ENCODE results near the gene SLC31A1.

DNA sequence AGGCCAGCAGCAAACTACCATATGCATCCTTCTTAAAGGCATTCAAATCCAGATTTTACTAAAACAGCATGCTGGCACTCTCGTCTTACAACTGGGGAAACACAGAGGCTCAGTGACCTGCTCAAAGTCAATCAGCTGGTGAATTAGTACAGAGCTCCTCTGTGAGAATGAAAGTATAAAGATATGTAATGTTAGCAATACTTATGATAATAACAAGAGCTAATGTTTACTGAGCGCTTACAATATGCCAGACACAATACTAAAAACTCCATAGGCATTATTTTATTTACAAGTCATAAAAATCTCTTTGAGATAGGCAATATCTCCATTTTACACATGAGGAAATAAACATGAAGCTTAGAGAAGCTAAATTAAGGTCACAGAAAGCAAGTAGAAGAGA is 28.9 kb upstream of the SLC31A1 start:
- no peak for TF ChIP-seq POLR2A (IDR thresholded peaks at IDR 0.05)
- TF ChIP-seq, protein P1, sequence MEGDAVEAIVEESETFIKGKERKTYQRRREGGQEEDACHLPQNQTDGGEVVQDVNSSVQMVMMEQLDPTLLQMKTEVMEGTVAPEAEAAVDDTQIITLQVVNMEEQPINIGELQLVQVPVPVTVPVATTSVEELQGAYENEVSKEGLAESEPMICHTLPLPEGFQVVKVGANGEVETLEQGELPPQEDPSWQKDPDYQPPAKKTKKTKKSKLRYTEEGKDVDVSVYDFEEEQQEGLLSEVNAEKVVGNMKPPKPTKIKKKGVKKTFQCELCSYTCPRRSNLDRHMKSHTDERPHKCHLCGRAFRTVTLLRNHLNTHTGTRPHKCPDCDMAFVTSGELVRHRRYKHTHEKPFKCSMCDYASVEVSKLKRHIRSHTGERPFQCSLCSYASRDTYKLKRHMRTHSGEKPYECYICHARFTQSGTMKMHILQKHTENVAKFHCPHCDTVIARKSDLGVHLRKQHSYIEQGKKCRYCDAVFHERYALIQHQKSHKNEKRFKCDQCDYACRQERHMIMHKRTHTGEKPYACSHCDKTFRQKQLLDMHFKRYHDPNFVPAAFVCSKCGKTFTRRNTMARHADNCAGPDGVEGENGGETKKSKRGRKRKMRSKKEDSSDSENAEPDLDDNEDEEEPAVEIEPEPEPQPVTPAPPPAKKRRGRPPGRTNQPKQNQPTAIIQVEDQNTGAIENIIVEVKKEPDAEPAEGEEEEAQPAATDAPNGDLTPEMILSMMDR (IDR thresholded peaks at IDR 0.05): no peak
- no peak for TF ChIP-seq POLR2AphosphoS5 (IDR thresholded peaks at IDR 0.05)
- TF ChIP-seq EP300 (IDR thresholded peaks at IDR 0.05): no peak
